DOHH2 (cell line): ENCODE measurements around the gene NOSTRIN.

Experiments used
- EZH2phosphoT487 ChIP-seq: fragments of 200-600 bp; sonication (generic); IDR thresholded peaks from 2 replicates; pipeline ENCODE4 v1.6.1; 2017; ENCODE audit warnings: borderline replicate concordance, mild to moderate bottlenecking, antibody characterized with exemption, low read length, moderate library complexity, mixed read lengths
- TF ChIP-seq, protein P1 (sequence below): fragments of 200-600 bp; sonication (generic); IDR thresholded peaks from one replicate; pipeline ENCODE4 v1.5.1; 2014; ENCODE audit warnings: antibody characterized with exemption, mild to moderate bottlenecking, low read depth, low read length; ENCODE audit not compliant: poor library complexity, severe bottlenecking

DNA sequence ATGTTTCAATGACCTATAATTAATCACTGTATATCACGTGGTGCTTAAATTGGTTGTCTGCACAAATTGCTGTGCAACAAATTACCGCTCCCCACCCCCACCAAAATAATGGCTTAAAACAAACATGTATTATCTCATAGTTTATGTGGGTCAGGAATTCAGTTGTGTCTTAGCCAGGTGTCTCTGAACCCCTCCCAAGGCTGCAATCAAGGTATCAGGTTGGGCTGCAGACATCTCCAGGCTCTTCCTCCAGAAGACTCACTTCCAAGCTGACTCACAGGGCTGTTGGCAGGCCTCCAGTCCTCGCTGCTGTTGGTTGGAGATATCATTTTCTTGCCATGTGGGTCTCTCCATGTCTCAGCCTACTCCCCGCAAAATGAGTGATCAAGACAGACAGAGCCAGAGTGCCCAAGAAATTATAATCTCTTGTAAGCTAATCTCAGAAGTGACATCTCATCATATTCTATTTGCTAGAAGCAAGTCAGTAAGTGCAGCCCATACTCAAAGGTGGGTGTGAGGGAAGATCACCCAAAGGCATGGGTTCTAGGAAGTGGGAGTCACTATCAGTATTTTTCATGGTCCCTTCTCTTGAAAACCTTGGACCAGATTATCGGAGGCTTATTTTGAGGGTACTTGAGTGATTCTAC, 49.4 kb downstream of the NOSTRIN start:
- TF ChIP-seq, protein P1, sequence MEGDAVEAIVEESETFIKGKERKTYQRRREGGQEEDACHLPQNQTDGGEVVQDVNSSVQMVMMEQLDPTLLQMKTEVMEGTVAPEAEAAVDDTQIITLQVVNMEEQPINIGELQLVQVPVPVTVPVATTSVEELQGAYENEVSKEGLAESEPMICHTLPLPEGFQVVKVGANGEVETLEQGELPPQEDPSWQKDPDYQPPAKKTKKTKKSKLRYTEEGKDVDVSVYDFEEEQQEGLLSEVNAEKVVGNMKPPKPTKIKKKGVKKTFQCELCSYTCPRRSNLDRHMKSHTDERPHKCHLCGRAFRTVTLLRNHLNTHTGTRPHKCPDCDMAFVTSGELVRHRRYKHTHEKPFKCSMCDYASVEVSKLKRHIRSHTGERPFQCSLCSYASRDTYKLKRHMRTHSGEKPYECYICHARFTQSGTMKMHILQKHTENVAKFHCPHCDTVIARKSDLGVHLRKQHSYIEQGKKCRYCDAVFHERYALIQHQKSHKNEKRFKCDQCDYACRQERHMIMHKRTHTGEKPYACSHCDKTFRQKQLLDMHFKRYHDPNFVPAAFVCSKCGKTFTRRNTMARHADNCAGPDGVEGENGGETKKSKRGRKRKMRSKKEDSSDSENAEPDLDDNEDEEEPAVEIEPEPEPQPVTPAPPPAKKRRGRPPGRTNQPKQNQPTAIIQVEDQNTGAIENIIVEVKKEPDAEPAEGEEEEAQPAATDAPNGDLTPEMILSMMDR: no peak
- TF ChIP-seq EZH2phosphoT487: no peak
